ENCODE data around the gene RPS6KA2. TPM values are rescaled to one million over a fixed set of nuclear protein-coding genes. Genes with fewer than 3 reads are reported as not detected.

RPS6KA2 gene
- total and polyA plus RNA-seq, 9 donors = 24.4 to 75.5 (median 48.1) TPM

- no peak for DNase-seq
- WGBS, 3 donors = 82 to 91% (median 89%) methylated on average over 9 of the region's 9 CpGs
- Histone ChIP-seq H3K4me1 (ENCODE audit: insufficient read depth) (no peaks in the 10 kb centered on the region), H3K9me3 (no peaks in the 10 kb centered on the region), H3K4me3 (no peak overlapping the region), H3K36me3 (no peaks in the 10 kb centered on the region), H3K27me3 (no peaks in the 10 kb centered on the region), H3K27ac (no peak overlapping the region)
- intact Hi-C loops (cut with DNase I) = no loop called here
- TF ChIP-seq POLR2A (IDR thresholded peaks at IDR 0.05) (no peak), CTCF (IDR thresholded peaks at IDR 0.05) (no peak), EP300 (IDR thresholded peaks at IDR 0.05) (no peak)
These were observed 159.5 kb downstream of the RPS6KA2 start for GRCh38 chr6:166467436-166468000.

DNA sequence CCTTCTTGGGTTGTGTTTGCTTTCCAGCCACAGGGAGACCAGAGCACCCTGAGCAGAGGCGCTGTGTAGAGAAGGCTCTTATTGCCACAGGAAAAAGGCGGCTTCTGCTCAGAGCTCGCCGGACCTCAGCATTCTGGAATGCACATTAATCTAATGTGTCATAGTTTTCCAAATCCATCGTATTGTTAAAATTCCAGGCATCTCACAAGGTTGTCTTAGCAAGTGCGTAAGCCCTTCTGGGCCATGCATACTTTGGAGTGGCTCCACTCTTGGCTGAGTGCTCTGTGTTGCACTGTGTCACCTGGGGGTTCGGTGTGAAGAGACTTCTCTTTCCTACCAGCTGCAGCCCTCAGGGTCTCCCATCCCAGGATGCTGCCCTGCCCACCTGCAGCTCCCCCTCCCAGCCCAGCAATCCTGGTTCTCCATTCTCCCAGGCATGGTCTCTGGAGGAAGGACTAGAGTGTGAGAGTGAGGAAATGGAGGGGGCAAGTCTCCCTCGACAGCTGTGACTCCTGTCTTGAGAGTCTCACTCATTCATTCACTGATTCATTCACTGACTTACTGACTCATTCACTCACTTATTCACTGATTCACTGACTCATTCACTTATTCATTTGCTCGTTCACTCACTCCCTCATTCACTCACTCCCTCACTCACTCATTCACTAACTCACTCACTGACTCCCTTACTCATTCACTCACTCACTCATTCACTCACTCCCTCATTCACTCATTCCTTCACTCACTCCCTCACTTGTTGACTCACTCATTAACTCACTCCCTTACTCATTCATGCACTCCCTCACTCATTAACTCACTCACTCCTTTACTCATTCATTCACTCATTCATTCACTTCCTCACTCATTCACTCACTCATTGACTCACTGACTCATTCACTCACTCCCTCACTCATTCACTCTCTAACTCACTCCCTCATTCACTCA lies 160.6 kb downstream of the RPS6KA2 start:
- WGBS, 3 donors = 43 to 58% (median 52%) methylated on average over 9 of the region's 9 CpGs
- Histone ChIP-seq H3K36me3 (no peaks in the 10 kb centered on the region), H3K4me3 (no peak overlapping the region), H3K9me3 (no peaks in the 10 kb centered on the region), H3K27me3 (no peaks in the 10 kb centered on the region), H3K4me1 (ENCODE audit: insufficient read depth) (no peaks in the 10 kb centered on the region), H3K27ac (no peak overlapping the region)
- intact Hi-C loops (cut with DNase I) = no loop called here
- TF ChIP-seq POLR2A (IDR thresholded peaks at IDR 0.05) = no peak
- TF ChIP-seq CTCF (IDR thresholded peaks at IDR 0.05) = no peak
- no peak for TF ChIP-seq EP300 (IDR thresholded peaks at IDR 0.05)
- DNase-seq = no peak

DNA sequence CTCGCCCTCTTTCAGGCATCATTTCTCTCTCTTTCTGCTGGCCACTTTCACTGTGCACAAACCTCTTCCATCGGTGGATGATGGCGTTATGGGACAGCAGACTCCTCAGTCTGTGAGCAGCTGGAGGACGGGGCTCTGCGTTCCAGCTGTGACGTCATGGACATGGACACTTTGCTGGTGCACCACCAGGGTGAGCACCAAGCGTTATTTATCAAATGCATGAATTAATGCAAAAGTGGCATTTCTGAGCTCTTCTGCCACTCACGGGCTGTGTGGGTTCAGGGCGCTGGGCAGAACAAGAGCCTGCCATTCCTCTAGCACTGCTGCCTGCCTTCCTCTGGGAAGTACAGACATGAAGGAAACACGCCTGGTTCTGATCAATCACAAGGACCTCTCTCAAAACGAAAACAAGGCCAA lies 161.4 kb downstream of the RPS6KA2 start:
- DNase-seq = peak in 1 of 5 donors; percentile 42
- intact Hi-C loops (cut with DNase I) = no loop called here
- Histone ChIP-seq H3K9me3 (no peaks in the 10 kb centered on the region), H3K27me3 (no peaks in the 10 kb centered on the region), H3K4me3 (no peak overlapping the region), H3K36me3 (no peaks in the 10 kb centered on the region), H3K27ac (no peak overlapping the region), H3K4me1 (ENCODE audit: insufficient read depth) (no peaks in the 10 kb centered on the region)
- no peak for TF ChIP-seq POLR2A (IDR thresholded peaks at IDR 0.05)
- TF ChIP-seq CTCF (IDR thresholded peaks at IDR 0.05) = no peak
- no peak for TF ChIP-seq EP300 (IDR thresholded peaks at IDR 0.05)
- WGBS, 3 donors = 51 to 68% (median 62%) methylated on average over 11 of the region's 11 CpGs

- TF ChIP-seq POLR2A (IDR thresholded peaks at IDR 0.05) = no peak
- no peak for TF ChIP-seq CTCF (IDR thresholded peaks at IDR 0.05)
- no peak for TF ChIP-seq EP300 (IDR thresholded peaks at IDR 0.05)
- DNase-seq = no peak
- 88 to 95% (median 93%) methylated on average over 5 of the region's 5 CpGs for WGBS, 3 donors
- Histone ChIP-seq H3K27ac (no peak overlapping the region), H3K27me3 (no peaks in the 10 kb centered on the region), H3K36me3 (no peaks in the 10 kb centered on the region), H3K4me1 (ENCODE audit: insufficient read depth) (no peaks in the 10 kb centered on the region), H3K9me3 (no peaks in the 10 kb centered on the region), H3K4me3 (no peak overlapping the region)
- intact Hi-C loops (cut with DNase I) = no loop called here
These were observed 162.1 kb downstream of the RPS6KA2 start for GRCh38 chr6:166465003-166465399.
